GM18505 (cell line): ENCODE results near the gene PRRT1B.

Experiments
- ATAC-seq: cut with Tn5 transposase; IDR thresholded peaks from one replicate; pipeline ENCODE4 v1.9.1; 2021; ENCODE audit not compliant: unreplicated experiment
- POLR2A ChIP-seq: IDR thresholded peaks from 4 replicates; pipeline ENCODE4 v1.6.1; 2011; ENCODE audit warnings: borderline replicate concordance; ENCODE audit not compliant: insufficient read depth, insufficient read length; ENCODE audit errors: extremely low read depth

Gene PRRT1B

GRCh38 chr9:131596430-131596743 lies 51.1 kb downstream of the PRRT1B start:
- no peak for ATAC-seq
- no peak for TF ChIP-seq POLR2A

DNA sequence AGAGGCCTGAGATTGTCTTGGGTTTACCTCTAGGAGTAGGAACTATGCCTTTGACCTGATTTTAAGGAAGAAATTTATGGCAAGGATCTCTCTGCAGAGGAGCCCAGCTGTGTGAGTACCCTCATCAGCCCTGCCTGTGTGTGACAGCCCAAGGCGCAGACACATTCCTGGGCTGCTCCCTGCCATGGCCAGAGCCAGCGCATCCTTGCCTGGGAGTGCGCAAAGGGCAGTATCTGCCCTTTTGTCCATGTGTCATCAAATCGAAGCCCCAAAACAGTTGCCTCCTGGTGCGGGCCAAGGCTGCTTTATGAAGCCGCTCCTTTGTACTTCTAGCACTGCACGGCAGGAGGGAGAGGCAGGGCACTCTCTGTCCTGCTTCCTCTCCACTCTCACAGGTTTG lies 51.9 kb downstream of the PRRT1B start:
- ATAC-seq, result no peak
- no peak for TF ChIP-seq POLR2A

DNA sequence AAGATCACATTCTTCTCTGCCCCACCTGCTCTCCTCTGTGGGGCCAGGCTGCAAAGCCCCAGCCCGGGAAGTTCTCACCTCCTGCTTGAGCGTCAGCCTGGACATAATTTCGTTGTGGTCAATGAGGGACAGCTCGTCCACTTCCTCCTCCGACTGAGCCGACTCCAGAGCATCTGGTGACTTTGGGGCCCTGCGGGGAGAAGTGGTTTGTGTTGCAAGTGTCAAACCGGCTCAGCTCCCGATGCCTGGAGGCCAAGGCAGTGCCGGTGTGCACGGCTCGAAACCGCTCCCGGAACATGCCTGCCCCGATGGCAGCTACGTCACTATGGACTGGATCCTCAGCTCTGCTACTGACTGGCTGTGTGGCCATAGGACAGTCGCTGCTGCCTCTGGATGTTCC lies 52.8 kb downstream of the PRRT1B start:
- no peak for ATAC-seq
- no peak for TF ChIP-seq POLR2A

DNA sequence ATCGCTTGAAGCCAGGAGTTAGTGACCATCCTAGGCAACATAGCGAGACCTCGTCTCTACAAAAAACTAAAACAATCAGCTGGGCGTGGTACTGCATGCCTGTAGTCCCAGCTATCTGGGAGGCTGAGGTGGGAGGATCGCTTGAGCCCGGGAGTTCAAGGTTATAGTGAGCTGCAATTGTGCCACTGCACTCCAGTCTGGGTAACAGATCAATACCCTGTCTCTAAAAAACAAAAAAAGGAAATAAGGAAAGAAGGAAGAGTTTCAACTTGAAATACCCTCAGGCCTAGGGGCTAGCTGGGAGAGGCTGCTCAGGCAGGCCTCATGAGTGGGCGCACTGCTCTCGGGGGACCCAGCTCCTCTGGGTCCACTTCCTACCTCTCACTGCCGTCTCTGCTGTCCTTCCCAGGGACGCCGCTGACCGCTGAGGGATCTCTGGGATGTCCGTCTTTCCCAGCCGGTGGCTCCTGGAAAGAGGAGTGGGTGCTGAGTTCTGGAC lies 56.4 kb downstream of the PRRT1B start:
- ATAC-seq, result no peak
- TF ChIP-seq POLR2A, result no peak

DNA sequence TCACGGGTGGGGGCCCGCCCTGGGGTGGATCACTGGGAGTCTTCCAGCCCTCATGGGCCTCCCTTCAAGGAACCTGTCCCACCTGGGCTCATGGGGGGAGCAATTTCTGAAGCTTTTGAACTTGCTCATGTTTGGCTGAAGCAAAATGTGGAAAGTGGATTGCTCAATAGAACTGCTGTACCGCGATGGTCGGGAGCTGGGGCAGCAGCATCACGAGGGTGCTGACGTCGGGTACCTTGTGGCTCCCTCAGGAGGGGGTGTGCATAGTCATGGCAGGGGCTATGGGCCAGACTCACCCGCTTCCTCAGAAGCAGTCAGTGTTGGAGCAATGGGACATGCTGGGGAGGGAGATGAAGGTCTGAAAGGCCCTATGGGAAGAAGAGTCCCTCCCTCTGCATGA lies 57.9 kb downstream of the PRRT1B start:
- no peak for ATAC-seq
- no peak for TF ChIP-seq POLR2A

GRCh38 chr9:131603711-131604439 lies 58.6 kb downstream of the PRRT1B start:
- no peak for ATAC-seq
- TF ChIP-seq POLR2A, result no peak

DNA sequence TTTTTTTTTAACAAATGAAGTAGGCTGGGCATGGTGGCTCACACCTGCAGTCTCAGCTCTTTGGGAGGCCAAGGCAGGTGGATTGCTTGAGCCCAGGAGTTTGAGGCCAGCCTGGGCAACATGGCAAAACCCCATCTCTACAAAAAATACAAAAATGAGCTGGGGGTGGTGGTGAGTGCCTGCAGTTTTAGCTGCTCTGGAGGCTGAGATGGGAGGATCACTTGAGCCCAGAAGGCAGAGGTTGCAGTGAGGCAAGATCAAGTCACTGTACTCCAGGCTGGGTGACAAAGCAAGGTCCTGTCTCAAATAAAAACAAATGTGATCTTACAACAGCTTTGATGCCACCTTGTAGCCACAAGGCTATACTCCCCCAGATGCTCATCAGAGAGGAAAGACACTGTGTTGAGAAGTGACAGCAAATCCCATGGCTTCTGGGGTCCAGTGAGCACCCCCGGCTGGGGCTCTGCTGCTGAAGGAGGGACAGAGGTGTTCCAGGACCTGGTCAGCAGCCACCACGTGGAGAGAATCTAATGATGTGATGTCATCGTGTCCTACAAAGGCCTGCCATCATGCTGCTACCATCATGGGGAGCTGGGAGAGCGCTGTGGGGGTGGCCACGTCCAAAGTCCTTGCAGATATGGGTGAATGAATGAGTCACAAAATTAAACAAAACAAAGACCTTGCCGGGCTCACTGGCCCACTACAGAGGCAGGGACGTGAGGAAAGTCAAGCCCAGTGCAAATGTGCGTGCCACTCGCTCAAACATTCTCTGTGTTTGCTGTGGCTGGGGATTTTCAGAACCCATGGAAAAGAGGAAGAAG lies 60.7 kb downstream of the PRRT1B start:
- no peak for TF ChIP-seq POLR2A
- ATAC-seq, result no peak

DNA sequence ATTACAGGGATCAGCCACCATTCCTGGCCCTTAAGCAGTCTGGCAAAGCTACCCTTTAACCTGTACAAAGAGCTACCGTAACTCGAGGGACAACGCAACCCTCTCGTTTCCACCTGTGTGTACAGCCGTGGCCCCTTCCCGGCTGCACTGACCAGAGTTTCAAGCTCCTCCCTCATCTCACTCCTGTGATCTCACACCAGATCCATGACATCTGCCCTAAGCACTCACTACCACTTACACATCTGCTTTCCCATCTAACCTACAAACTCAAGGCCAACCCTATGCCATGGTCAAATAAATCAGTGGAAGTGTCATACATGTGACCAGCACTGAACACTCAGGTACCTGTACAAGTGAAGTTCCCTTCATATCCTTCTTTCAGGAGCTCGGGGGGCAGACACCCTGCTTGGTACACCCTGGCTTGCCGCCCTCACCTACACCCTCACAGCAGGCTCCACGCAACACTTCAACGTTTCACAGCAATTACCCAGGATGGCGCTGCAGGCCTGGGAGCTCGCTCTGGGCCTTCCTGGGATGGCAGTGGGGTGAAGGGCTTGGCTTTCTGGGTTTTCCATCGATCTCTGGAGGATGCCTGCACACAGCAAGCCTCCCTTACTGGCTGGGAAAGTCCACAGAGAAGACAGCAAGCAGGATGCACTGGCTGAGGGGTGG lies 61.7 kb downstream of the PRRT1B start:
- no peak for TF ChIP-seq POLR2A
- no peak for ATAC-seq

DNA sequence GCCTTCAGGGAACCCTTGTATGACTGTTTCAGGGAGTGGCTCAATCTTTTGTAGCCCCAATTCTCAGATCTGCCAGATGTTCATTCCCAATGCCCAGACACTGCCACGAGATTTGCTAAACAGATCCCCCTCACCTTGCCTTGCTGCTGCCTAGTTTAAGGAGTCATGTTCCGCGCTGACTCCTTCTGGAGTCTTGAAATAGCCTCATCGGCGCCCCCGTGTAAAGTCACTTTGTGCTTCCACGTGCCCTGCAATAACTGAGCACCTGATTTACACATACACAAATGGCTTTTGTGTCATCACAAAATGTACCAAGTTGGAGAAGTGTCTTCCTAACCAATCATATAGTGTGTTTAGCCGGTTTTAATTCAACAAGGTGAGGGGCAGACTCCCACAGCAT lies 62.3 kb downstream of the PRRT1B start:
- no peak for ATAC-seq
- TF ChIP-seq POLR2A, result no peak

DNA sequence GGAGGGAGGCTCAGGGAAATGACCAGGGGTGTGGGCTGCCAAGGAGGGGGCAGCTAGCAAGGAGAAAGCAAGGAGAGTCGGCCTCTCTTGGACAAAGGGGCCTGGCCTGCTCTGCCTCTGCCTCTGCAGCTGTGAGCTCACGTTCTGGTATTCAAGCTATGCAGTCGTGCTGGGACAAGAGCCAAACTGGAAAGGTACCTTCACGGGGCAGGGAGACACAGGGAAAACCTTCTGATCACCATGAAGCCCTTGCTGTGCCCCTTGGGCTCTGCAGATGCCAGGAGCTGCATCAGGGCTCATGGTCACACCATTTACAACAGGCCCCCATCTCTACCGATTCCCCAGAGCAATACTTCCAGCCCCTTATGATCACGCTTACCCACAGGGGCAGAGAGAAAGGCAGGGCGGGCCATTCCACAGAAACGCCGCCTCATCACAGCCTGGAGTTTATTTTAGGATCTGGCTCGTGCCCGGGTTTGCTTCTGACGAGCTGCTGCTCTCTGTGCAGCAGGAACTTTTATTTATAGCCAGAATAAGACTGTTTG lies 63.2 kb downstream of the PRRT1B start:
- no peak for TF ChIP-seq POLR2A
- ATAC-seq, result no peak
